A673 (cell line): ENCODE results near the gene NANOG.

ENCODE experiments used
- EZH2 ChIP-seq: fragments of 200-600 bp; sonication (generic); IDR thresholded peaks from 2 replicates; pipeline ENCODE4 v1.6.1; 2017; ENCODE audit warnings: borderline replicate concordance, low read depth, mild to moderate bottlenecking, mixed read lengths, antibody characterized with exemption, low read length; ENCODE audit not compliant: poor library complexity, severe bottlenecking
- TF ChIP-seq, protein P1 (sequence below): fragments of 300-800, 200-600 bp; sonication (generic); conservative IDR thresholded peaks from 2 replicates; pipeline ENCODE4 v1.5.1; 2017; ENCODE audit warnings: low read depth, mild to moderate bottlenecking, antibody characterized with exemption, low read length, moderate library complexity, mixed read lengths

DNA sequence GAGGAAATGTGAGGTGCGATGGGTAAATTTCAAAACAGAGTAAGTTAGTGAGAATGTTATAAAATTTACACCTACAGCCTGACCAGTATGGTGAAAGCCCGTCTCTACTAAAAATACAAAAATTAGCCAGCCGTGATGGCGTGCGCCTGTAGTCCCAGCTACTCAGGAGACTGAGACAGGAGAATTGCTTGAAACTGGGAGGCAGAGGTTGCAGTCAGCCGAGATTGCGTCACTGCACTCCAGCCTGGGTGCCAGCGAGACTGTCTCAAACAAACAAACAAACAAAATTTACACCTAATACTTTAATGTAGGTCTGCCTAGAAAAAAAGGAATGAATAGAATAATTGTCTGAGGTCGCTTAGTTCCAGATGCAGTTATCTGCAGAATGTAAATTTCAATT, 45.9 kb downstream of the NANOG start:
- TF ChIP-seq, protein P1, sequence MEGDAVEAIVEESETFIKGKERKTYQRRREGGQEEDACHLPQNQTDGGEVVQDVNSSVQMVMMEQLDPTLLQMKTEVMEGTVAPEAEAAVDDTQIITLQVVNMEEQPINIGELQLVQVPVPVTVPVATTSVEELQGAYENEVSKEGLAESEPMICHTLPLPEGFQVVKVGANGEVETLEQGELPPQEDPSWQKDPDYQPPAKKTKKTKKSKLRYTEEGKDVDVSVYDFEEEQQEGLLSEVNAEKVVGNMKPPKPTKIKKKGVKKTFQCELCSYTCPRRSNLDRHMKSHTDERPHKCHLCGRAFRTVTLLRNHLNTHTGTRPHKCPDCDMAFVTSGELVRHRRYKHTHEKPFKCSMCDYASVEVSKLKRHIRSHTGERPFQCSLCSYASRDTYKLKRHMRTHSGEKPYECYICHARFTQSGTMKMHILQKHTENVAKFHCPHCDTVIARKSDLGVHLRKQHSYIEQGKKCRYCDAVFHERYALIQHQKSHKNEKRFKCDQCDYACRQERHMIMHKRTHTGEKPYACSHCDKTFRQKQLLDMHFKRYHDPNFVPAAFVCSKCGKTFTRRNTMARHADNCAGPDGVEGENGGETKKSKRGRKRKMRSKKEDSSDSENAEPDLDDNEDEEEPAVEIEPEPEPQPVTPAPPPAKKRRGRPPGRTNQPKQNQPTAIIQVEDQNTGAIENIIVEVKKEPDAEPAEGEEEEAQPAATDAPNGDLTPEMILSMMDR: no peak
- no peak for TF ChIP-seq EZH2
